GM18508 (cell line): ENCODE measurements around the gene MBNL1.
"Not testable (repeated sequence)": the region's sequence is repeated elsewhere in the genome, so short reads cannot be mapped to it uniquely, and the experiment has no call there.

Source experiments
- ATAC-seq: cut with Tn5 transposase; IDR thresholded peaks from one replicate; pipeline ENCODE4 v1.9.1; 2021; ENCODE audit warnings: moderate number of reproducible peaks; ENCODE audit not compliant: insufficient read depth, unreplicated experiment

MBNL1 gene

GRCh38 chr3:152315623-152316022 lies 46.9 kb downstream of the MBNL1 start:
- no peak for ATAC-seq

GRCh38 chr3:152316318-152316717 lies 47.6 kb downstream of the MBNL1 start:
- no peak for ATAC-seq

GRCh38 chr3:152317184-152317583 lies 48.5 kb downstream of the MBNL1 start:
- ATAC-seq = no peak

GRCh38 chr3:152317956-152318355 lies 49.2 kb downstream of the MBNL1 start:
- ATAC-seq = no peak

GRCh38 chr3:152318512-152318911 lies 49.8 kb downstream of the MBNL1 start:
- no peak for ATAC-seq

- no peak for ATAC-seq
Measured at GRCh38 chr3:152319256-152319655, 50.5 kb downstream of the MBNL1 start.

GRCh38 chr3:152319831-152320617 lies 51.3 kb downstream of the MBNL1 start:
- ATAC-seq = no peak

GRCh38 chr3:152321200-152321954 lies 52.6 kb downstream of the MBNL1 start:
- ATAC-seq = no peak

GRCh38 chr3:152321955-152322377 lies 53.2 kb downstream of the MBNL1 start:
- ATAC-seq = no peak

- peak; percentile 34 for ATAC-seq
Measured at GRCh38 chr3:152322756-152323155, 54.0 kb downstream of the MBNL1 start.

GRCh38 chr3:152323834-152324233 lies 55.1 kb downstream of the MBNL1 start:
- ATAC-seq = peak; percentile 90

GRCh38 chr3:152325136-152325535 lies 56.4 kb downstream of the MBNL1 start:
- ATAC-seq = no peak

GRCh38 chr3:152327203-152327602 lies 58.5 kb downstream of the MBNL1 start:
- ATAC-seq = no peak

GRCh38 chr3:152328841-152329240 lies 60.1 kb downstream of the MBNL1 start:
- no peak for ATAC-seq

GRCh38 chr3:152330559-152330958 lies 61.8 kb downstream of the MBNL1 start:
- ATAC-seq = no peak

GRCh38 chr3:152331018-152331541 lies 62.4 kb downstream of the MBNL1 start:
- ATAC-seq = no peak

- no peak for ATAC-seq
Measured at GRCh38 chr3:152331998-152332397, 63.3 kb downstream of the MBNL1 start.

GRCh38 chr3:152333928-152334327 lies 65.2 kb downstream of the MBNL1 start:
- ATAC-seq = no peak

- no peak for ATAC-seq
Measured at GRCh38 chr3:152334761-152335160, 66.0 kb downstream of the MBNL1 start.

- no peak for ATAC-seq
Measured at GRCh38 chr3:152335273-152335672, 66.5 kb downstream of the MBNL1 start.

GRCh38 chr3:152337337-152337736 lies 68.6 kb downstream of the MBNL1 start:
- ATAC-seq = not testable (repeated sequence)
